ENCODE results near the gene NHP2.

DNA sequence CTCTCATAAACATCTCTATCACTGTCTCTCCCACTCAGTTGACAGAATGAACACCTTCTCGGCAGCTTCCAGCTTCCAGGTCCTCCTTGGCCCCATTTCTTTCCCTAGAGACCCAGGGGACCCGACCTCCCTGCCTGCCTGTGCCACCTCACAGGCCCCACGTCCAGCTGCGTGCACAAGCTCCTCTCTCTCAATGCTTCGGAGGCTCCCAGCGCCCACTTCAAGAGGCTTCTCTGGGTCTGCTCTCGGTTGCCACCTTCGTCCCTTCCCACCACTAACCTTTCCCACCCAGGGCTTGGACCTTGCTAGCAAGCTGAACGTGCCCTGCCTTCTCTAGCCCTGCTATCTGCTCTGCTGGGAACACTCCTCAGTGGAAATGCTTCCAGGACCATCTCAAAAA is 43.2 kb downstream of the NHP2 start:
- TF ChIP-seq EP300 (conservative IDR thresholded peaks at IDR 0.05; ENCODE audit: poor library complexity, severe bottlenecking) (no peak), SMC3 (conservative IDR thresholded peaks at IDR 0.05; ENCODE audit: poor library complexity) (no peak), POLR2AphosphoS5 (IDR thresholded peaks at IDR 0.05) (no peak), RAD21 (conservative IDR thresholded peaks at IDR 0.05) (no peak), EZH2 (IDR thresholded peaks at IDR 0.05; ENCODE audit: borderline replicate concordance, insufficient read depth, low read length, poor library complexity, severe bottlenecking) (no peak), TAF1 (IDR thresholded peaks at IDR 0.05; ENCODE audit: low read depth) (no peak), MXI1 (conservative IDR thresholded peaks at IDR 0.05; ENCODE audit: poor library complexity, severe bottlenecking) (no peak)
- TF ChIP-seq, protein P1, sequence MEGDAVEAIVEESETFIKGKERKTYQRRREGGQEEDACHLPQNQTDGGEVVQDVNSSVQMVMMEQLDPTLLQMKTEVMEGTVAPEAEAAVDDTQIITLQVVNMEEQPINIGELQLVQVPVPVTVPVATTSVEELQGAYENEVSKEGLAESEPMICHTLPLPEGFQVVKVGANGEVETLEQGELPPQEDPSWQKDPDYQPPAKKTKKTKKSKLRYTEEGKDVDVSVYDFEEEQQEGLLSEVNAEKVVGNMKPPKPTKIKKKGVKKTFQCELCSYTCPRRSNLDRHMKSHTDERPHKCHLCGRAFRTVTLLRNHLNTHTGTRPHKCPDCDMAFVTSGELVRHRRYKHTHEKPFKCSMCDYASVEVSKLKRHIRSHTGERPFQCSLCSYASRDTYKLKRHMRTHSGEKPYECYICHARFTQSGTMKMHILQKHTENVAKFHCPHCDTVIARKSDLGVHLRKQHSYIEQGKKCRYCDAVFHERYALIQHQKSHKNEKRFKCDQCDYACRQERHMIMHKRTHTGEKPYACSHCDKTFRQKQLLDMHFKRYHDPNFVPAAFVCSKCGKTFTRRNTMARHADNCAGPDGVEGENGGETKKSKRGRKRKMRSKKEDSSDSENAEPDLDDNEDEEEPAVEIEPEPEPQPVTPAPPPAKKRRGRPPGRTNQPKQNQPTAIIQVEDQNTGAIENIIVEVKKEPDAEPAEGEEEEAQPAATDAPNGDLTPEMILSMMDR (IDR thresholded peaks at IDR 0.05; ENCODE audit: poor library complexity, severe bottlenecking): no peak
- TF ChIP-seq, protein P2, sequence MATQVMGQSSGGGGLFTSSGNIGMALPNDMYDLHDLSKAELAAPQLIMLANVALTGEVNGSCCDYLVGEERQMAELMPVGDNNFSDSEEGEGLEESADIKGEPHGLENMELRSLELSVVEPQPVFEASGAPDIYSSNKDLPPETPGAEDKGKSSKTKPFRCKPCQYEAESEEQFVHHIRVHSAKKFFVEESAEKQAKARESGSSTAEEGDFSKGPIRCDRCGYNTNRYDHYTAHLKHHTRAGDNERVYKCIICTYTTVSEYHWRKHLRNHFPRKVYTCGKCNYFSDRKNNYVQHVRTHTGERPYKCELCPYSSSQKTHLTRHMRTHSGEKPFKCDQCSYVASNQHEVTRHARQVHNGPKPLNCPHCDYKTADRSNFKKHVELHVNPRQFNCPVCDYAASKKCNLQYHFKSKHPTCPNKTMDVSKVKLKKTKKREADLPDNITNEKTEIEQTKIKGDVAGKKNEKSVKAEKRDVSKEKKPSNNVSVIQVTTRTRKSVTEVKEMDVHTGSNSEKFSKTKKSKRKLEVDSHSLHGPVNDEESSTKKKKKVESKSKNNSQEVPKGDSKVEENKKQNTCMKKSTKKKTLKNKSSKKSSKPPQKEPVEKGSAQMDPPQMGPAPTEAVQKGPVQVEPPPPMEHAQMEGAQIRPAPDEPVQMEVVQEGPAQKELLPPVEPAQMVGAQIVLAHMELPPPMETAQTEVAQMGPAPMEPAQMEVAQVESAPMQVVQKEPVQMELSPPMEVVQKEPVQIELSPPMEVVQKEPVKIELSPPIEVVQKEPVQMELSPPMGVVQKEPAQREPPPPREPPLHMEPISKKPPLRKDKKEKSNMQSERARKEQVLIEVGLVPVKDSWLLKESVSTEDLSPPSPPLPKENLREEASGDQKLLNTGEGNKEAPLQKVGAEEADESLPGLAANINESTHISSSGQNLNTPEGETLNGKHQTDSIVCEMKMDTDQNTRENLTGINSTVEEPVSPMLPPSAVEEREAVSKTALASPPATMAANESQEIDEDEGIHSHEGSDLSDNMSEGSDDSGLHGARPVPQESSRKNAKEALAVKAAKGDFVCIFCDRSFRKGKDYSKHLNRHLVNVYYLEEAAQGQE (IDR thresholded peaks at IDR 0.05; ENCODE audit: borderline replicate concordance): no peak
